Sigmoid colon (tissue), 4 donors: ENCODE measurements around the gene TFAP2D.

Source experiments
- CTCF ChIP-seq, 4 experiments: fragments of 450-650 bp in 3 of 4; fragments of 200-600 bp in 1 of 4; IDR thresholded peaks; one replicate each; pipeline ENCODE4 v1.5.1; 2016 to 2019; ENCODE audit warnings: antibody characterized with exemption in 4 of 4, mild to moderate bottlenecking in 3 of 4, moderate library complexity in 2 of 4
- POLR2AphosphoS5 ChIP-seq, 4 donors: sonication (generic); formaldehyde crosslinking; IDR thresholded peaks; one replicate each; pipeline ENCODE4 v1.6.1; 2017; ENCODE audit warnings: antibody characterized with exemption in 4 of 4

GRCh38 chr6:50734488-50734887, 21.2 kb downstream of the TFAP2D start:
- TF ChIP-seq CTCF (IDR thresholded peaks at IDR 0.05), result no peak
- TF ChIP-seq POLR2AphosphoS5 (IDR thresholded peaks at IDR 0.05), result no peak
